ENCODE data around the gene LTBP2.
A peak's percentile ranks its signal among the peaks of the same experiment; 100 is the strongest.

The LTBP2 gene

DNA sequence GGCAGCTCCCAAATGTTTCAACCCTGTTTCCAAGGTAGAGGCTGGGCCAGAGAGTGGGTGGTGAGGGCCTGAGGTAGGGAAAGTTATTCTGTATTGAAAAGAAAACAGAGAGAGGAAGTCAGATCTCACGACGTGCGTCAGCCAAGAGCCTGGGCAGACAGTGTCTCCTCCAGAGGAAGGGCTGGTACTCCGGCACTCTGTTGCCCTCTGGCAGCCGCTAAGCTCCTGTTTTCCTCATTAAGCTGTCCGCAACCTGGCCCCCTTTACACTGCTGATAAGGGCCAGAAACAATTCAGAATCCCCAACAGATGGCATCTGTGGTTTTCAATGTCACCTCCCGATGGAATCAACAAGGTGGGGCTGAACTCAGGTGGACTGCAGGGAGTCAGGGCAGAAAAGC is 26.0 kb upstream of the LTBP2 start:
- no peak for DNase-seq (ENCODE audit: low read depth in 2 of 2)

DNA sequence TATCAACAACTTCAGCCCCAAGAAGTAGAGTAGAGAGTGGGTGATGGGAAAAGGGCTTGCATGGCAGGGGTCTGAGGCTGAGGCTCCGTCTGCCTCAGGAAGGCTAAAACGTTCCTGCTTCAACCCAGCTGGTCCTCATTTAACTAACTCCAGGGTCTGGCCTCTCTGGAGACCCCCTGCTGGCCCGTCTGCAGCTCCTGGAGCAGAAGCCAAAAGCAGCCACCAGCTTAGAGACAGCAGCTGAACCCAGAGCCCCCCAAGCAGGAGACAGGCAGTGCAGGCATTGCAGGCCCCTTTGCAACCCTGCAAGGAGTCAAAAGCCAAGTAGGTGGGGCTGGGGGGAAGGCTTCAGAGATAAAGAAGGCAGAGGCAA is 25.1 kb upstream of the LTBP2 start:
- no peak for DNase-seq (ENCODE audit: low read depth in 2 of 2)

DNA sequence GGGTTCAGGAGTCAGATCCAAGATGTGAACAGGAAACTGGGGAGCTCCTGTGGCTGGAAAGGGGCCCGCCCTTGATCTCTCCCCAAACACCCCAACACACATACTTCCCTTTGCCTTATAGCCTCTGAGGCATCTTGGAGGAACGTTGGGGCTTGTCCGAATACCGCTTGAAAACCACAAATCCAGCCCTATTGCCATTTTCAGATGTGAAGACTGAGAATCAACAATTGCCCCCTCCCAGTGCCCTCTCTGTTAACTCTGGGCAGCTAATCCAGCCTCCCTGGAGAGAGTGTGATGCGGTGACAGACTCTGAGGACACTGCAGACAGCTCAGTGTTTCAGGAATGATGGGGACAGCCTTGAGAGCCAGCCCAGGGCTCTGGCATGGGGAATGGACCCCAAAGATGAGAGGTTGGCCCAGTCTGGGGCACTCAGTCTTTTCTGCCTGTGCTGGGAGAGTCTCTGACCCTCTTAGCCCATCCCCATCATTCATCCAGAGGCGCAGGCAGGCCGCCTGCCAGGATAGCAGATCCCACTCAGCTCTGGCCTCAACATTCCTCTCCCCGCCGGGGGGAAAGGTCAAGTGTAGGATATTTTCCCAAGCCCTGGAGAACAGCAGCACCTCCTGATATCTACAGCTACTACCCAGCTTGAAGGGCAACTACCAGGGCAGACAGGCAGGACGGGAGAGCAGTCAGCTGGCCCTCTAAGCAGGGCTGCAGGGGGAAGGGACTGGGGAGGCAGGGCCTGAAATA is 24.6 kb upstream of the LTBP2 start:
- no peak for DNase-seq (ENCODE audit: low read depth in 2 of 2)

DNA sequence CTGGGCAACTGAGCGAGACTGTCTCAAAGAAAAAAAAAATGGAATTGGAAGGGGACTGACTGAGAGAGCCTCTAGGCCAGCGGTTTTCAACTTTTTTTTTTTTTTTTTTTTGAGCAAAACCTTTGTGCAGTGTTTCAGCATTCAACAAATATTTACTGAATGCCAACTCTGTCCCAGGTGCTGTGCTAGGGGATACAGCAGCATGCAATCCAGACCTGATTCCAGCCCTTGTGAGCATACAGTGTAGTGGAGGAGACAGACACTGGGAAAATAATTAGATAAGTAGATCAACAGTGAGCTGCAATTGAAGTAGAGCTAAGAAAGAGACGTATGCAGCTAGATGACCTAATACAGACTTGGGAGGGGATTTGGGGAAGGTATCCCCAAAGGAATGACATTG is 23.8 kb upstream of the LTBP2 start:
- no peak for DNase-seq (ENCODE audit: low read depth in 2 of 2)

DNA sequence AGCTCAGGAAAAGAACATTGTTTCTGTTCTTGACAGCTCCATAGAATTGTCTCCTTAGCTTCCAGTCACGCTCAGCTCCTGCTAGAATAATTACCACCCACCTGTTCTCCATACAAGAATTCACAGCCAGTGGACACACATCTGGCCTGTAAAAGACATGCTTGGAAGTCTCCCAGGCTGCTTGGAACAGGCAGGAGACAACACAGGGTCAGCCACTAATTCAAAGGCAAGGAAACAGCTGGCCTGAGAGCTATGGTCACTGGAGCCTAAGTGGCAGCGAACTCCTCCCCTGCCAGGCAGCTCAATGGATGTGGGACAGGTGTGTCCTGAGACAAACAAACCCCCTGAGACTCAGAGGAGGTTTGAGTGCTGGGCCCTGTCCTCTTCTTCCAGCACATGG is 22.9 kb upstream of the LTBP2 start:
- DNase-seq (ENCODE audit: low read depth in 2 of 2) = no peak

DNA sequence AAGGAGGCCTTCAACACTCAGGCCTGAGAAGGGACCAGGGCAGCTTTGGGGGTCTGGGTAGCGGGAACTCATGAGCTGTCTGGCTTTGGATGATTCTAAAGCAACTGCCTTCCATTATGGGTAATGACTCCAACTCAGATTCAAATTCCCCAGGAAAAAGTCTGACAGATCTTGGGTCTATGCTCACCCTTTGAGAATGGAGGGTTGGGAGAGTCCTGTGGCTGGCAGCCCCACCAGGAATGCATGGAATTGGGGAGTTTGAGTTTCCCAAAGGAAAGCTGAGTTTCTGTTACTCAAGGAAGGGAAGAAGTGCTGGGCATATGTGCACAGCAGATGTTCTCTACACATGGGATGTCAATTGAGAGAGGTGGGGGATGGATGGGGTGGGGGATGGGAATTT is 22.4 kb upstream of the LTBP2 start:
- no peak for DNase-seq (ENCODE audit: low read depth in 2 of 2)

DNA sequence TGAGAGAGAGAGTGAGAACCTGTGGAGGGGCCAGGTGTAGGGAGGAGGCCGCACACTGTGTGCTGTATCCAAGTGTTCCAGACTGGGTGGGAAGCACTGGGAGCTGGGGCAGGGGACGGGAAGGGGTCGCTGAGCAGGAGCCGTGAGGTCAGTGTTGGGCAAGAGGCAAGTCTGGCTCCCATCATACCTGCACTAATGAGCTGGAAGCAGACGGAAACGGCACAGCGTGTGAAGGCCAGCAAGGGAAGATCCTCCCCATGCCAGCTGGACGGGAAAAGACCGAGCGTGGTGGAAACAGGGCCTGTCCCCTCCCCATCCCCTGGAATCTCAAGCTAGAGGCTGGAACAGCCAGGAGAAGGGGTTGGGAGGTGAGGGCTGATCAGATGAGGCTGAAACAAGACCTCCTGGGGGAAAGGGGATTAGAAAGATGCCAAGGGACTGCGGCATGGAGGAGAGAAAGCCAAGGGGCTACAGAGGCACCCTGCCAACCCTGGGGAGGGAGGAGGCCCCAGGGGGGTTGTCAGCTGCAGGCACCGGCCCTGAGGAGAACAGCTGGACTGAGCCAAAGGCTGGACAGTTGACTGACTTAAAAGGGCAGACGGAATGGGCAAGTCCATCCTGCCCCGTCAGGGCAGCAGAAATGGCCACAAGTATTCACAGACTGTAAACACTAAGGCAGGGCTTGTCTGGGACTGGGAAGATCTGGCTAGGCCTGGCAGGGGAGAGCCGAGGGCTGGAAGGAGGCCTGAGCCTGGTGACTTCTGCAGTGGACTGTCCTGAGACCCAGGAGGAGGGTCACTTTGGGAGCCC is 19.0 kb upstream of the LTBP2 start:
- no peak for DNase-seq (ENCODE audit: low read depth in 2 of 2)

DNA sequence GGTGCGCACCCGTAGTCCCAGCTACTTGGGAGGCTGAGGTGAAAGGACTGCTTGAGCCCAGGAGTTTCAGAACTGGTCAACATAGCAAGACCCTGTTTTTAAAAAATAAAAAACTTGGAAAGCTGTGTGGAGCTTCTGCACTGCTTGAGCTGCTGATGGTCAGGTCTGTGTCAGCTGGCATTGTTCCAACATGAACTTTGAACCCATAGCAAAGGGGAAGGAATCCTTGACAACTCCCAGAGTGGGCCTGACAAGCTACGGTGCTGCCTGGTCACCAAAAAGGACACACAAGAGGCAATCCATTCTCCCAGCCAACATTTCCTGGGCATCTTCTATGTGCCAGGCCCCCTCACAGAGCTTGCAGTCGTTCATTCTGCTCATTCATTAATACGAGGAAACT is 16.4 kb upstream of the LTBP2 start:
- DNase-seq (ENCODE audit: low read depth in 2 of 2) = no peak

DNA sequence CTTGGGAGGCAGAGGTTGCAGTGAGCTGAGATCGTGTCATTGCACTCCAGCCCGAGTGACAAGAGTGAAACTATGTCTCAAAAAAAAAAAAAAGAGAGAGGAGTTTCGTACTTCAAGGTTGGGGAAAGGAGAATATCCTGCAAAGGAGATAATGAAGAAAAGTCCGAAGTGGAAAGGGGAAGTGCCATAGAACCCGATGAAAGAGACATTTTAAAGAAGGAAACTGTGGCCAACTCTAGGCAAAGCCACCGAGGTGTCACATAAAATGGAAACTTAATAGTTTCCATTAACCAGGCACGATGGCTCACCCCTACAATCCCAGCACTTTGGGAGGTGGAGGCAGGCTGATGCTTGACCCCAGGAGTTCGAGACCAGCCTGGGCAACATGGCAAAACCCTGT is 15.0 kb upstream of the LTBP2 start:
- DNase-seq (ENCODE audit: low read depth in 2 of 2) = no peak

DNA sequence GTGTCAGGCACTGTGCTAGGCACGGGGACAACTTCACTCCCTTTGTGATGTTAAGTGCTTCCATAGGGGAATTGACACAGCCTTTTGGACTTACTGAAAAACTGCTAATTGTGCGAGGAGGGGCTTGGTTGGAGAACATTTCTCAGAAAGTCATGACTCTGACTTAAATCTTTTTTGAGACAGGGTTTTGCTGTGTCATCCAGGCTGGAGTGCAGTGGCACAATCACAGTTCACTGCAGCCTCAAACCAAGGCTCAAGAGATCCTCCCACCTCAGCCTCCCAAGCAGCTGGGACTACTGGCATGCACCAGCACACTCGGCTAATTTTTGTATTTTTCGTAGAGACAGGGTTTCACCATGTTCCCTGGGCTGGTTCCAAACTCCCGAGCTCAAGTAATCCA is 10.2 kb upstream of the LTBP2 start:
- no peak for DNase-seq (ENCODE audit: low read depth in 2 of 2)

DNA sequence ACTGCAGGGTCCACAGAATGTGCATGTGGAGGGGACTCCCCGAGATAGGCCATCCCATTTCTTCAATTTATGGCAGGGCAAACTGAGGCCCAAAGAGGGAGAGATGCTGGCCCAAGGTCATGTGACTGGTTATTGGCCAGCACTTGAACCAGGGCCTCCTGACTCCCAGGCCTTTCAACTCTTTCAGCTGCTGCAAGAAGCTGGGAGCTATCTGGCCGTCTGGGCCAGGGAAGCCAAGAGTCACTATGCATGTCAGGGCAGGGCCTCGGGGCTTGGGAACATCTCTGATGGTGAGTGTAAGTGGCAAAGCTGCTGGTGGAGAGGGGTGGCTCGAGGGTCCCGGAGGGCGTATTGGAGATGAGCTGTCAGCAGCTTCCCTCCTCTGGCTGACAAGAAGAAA is 9.5 kb upstream of the LTBP2 start:
- DNase-seq (ENCODE audit: low read depth in 2 of 2) = no peak

DNA sequence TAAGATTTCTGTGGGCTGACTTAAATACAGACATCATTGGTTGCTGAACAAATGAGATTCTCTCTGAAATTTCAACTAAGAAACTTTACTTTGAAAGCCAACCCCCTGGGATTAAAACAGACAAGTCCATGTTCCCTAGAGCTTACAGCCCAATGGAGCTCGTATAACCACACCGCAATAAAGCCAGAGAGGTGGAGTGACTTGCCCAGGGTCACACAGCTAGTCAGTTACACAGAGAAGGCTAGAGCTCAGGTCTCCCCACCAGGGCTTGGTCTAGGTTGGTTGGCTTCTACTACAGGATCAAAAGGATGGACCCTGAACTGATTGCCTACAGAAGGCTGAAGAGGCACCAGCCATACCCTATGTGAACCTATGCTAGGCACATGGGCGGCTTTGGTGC is 8.9 kb upstream of the LTBP2 start:
- no peak for DNase-seq (ENCODE audit: low read depth in 2 of 2)

DNA sequence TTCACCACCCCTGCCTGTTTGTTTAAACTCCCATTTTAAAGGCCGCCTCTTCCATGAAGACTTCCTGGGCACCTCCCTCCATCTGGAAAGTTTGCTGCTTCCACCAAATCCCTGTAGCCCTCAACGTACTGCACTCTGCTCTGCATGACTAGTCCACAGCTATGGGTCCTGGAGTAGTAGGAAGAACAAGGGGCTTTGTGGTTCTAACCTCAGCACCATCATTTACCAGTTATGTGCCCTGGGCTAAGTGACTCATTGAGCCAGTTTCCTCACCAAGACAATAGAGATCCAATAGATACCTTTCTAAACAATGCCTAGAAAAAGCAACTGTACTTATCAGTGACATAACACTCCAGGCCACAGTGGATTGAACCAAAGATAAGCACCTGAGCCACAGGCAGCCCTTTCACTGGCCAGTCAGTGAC is 8.5 kb upstream of the LTBP2 start:
- peak in 1 of 2 donors; percentile 24 for DNase-seq (ENCODE audit: low read depth in 2 of 2)

DNA sequence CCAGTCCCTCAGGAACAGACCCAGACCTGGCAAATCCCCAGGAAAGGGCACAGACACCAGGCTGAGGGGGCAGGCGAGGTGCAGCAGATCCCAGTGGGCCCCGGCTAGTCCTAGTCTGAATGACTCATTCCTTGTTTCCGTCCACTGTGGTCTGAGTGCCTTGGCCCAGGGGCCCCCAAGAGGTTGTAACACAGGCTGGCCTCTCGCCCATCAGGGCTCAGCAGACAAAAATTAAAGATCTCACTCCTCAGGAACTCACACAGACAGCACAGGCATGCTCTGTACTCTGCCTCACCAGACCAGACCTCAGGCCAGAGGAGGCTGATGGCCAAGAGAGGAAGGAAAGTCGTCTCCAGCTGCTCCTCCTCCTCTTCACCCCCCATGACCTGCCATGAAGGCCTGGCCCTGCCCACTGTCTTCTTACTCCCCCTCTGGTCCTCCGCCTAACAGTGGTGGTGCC is 7.7 kb upstream of the LTBP2 start:
- DNase-seq (ENCODE audit: low read depth in 2 of 2) = no peak

DNA sequence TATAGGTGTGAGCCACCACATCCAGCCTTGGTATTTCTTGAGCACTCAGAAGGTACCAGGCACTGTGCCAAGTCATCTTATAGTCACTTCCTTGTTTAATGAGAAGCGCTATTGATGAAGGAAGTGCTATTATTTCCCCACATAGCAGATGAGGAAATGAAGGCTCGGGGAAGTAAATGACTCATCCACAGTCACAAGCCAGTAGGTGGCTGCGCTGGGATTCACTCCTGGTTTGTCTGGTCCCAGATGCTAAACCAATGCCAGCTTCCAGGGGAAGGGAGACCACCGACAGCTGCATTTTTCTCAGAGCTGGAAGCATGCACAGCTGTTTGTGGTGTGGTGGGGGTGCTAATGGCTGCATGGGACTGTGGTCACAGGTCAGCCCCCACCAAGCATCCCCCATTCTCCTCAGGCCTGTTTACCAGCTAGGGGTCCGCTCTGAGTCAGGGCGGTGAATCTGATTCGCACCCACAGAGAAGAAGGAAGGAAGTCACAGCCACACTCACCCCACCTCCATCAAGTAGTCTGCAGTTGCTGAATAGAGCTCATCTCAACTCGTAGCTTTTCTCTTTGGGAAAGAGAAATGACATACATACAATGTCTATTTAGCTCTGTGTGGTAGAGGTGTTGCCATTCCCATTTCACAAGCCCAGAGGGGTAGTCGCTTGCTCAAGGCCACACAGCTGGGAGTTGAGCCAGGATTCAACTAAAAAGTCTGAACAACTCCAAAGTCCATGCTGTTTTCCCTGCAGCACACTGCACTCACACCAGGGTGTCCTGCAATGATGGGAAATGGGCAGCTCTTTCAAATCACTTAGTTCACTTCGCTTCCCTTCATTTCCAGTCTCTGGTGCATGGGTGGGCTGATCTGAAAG is 6.3 kb upstream of the LTBP2 start:
- peak; percentile 52 to 53 for DNase-seq (ENCODE audit: low read depth in 2 of 2)

DNA sequence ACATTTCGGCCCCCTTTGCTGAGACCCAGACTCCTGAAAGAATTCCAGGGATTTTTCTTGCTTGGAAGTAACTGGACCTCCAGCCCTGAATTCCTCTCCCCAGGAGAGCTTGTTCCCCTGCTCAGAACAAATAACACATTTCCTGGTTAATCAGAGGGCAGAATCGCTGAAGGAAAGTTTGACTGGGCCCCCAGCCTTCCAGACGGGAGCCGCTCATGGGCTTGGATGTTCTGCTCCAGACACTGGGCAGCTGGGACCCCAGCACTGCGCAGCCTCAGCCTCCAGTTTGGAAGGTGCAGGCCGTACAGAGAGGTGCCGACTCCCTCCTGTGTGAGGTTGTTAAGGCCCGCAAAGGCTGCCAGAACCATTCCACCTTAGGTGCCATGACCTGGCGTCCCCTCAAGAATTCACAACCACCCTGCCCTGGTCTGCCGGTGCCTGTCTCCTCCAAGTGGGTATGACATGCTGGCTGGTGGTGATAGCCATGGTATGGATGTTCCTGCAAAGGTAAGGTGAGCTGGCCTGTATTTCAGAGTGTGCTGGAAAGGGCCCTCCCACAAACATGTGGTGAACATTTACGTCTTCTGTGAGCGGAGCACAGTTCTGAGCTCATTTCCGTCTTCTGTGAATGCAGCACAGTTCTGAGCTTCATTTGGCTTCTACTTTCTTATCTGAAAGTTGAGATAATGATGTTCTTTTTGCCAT is 5.1 kb upstream of the LTBP2 start:
- DNase-seq (ENCODE audit: low read depth in 2 of 2) = no peak

DNA sequence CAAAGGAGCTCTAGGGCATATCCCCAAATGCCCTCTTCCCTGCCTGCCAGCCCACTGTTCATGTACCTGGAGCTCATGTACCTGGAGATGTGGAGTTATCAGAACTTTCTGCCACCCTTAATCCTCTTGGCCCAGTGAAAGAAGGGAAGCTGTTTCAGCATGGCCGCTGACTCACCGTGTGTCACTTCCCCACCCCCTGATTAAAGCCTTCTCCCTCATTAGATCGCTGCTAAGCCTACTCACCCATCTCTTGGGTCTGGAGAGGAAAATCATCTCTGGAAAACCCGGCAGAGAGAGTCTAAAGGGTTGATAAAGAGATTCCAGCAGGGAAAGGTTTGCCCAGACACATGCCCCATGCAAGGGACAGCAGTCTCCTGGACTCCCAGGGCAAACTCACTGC is 4.5 kb upstream of the LTBP2 start:
- no peak for DNase-seq (ENCODE audit: low read depth in 2 of 2)

DNA sequence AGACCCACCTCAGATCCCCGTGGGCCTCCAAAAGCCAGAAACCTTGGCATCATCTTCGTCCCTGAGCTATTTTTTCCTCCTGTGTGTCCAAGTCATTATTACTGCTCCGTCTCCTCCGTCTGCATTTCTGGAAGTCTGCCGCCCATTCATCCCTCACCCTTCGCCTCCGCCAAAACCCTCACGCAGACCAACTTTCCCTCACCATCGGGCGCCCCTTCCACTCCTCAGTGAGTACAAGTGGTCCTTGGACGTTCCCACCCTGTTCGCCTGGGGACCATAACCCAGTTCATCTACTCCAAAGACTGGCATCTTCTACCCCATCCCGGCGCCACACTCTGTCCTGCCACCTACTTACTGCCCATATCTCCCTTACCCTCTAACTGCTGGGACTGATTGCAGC is 3.7 kb upstream of the LTBP2 start:
- no peak for DNase-seq (ENCODE audit: low read depth in 2 of 2)

DNA sequence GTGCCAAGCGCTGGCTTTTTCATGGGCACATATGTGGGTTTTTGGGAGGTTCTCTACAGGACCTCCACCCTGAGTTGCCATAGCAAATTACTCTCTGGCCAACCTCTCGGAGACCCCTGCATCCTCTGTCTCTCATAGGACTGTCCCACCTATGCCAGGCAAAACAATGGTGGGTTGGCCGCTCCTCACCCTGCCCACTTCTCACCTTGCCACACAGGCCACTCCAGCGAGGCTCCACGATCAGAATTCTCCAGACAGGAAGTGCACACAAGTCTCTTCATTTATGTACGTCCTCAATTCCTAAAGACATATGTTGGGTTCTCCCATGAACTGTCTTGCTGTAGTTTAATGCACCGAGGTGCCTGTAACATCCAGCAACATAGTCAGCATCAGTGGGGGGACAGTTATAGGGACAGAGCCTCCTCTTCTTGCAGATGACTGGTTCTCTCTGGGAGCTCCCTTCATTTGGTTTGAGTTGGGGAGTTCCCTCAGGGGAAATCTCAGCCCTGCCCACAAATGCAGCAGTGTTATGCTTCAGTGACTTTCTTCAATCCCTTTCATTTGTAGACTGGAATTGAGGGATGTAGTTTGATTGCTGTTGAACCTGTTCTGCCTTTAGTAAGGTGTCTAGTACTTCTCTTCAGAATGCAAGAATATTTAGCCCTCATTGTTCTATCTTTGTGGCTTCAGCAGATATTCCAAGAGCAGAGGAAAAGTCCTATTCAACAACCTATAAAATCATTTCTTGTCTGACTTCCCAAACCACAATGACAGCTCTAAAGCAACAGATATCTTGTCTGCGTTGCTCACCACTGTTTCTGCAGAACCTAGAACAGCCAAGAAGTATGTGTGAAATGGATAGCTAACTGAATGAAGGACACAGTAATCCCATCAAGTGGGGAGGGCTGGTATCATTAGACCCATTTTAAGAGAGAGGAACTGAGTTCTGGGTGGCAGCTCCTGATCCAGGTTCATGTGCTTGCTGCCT is 2.8 kb upstream of the LTBP2 start:
- no peak for DNase-seq (ENCODE audit: low read depth in 2 of 2)

DNA sequence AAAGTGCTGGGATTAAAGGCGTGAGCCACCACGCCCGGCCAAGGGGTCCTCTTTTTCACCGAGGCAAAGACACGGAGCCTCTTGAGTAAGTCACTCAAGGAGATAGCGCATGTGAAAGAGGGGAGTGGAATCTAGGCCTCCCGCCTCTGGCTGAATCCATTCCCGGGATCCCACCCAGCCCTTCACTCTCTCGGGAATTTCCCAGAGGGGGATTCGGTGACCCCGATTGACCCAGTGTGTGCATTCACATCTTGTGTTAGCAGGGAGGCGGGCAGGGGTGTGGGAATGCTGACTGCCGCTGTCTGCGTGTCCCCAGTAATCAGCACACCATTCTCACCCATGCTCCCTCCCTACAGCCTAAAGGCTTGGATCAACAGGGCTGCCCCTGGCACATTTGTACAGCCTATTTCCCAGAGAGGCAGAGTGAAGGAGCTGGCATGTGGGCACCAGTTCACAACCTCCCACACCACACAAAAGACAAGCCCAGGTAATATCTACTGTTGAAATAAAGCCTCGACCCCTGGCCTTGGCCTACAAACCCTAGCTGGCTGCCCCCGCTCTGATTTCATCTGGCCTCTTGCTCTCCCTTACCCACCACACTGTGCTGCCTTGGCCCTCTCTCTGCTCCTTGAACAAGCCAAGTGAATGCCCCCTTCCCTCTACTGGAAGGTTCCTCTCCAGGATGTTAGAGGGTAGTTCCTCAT is 1.3 kb upstream of the LTBP2 start:
- DNase-seq (ENCODE audit: low read depth in 2 of 2) = no peak
